HL-60 (cell line): ENCODE measurements around the gene HUNK.

Experiments
- CTCF ChIP-seq: IDR thresholded peaks from one replicate; pipeline ENCODE4 v1.5.1; 2011; ENCODE audit warnings: low read length, control low read depth, inconsistent platforms; ENCODE audit not compliant: insufficient read depth
- GABPA ChIP-seq: IDR thresholded peaks from 2 replicates; pipeline ENCODE4 v1.6.1; 2012; ENCODE audit warnings: low read depth
- POLR2AphosphoS5 ChIP-seq: IDR thresholded peaks from 2 replicates; pipeline ENCODE4 v1.6.1; 2012; ENCODE audit warnings: low read depth
- REST ChIP-seq: IDR thresholded peaks from 2 replicates; pipeline ENCODE4 v1.6.1; 2012; ENCODE audit warnings: low read depth; ENCODE audit not compliant: insufficient replicate concordance
- SPI1 ChIP-seq: IDR thresholded peaks from 2 replicates; pipeline ENCODE4 v1.6.1; 2012; ENCODE audit warnings: low read depth, mild to moderate bottlenecking, borderline replicate concordance

GRCh38 chr21:31920275-31920674 lies 47.5 kb downstream of the HUNK start:
- TF ChIP-seq POLR2AphosphoS5 = no peak
- no peak for TF ChIP-seq CTCF
- no peak for TF ChIP-seq GABPA
- no peak for TF ChIP-seq REST
- TF ChIP-seq SPI1 = no peak
